NOMO-1 treated with DMSO at 0.1 percent for 48 hours (cell line): ENCODE results near the gene ERAS.
"Not testable (repeated sequence)": the region's sequence is repeated elsewhere in the genome, so short reads cannot be mapped to it uniquely, and the experiment has no call there.

Experiments used
- DNase-seq: peaks from one replicate; lab custom pipeline; 2025; ENCODE audit not compliant: unreplicated experiment; lab: John Stamatoyannopoulos, UW

ERAS gene

GRCh38 chrX:48794911-48795515 is 31.3 kb upstream of the ERAS start:
- DNase-seq, result no peak

- DNase-seq, result no peak
These were observed 28.0 kb upstream of the ERAS start for GRCh38 chrX:48798318-48798717.

- DNase-seq, result no peak
These were observed 25.6 kb upstream of the ERAS start for GRCh38 chrX:48800574-48801279.

GRCh38 chrX:48801280-48802088 is 24.8 kb upstream of the ERAS start, which contains the start of gene HDAC6:
Gene HDAC6 (plus strand): TSS chrX:48802067. CDS start chrX:48802693, 626 bp downstream.
- peak; percentile 95 for DNase-seq

GRCh38 chrX:48802089-48802904 is 24.0 kb upstream of the ERAS start:
- peak; percentile 76 for DNase-seq

- DNase-seq, result no peak
These were observed 23.5 kb upstream of the ERAS start for GRCh38 chrX:48802905-48803200.

GRCh38 chrX:48806081-48806480 is 20.2 kb upstream of the ERAS start:
- DNase-seq, result no peak

GRCh38 chrX:48813644-48814043 is 12.7 kb upstream of the ERAS start:
- no peak for DNase-seq

GRCh38 chrX:48814722-48815121 is 11.6 kb upstream of the ERAS start:
- DNase-seq, result no peak

GRCh38 chrX:48815266-48815665 is 11.0 kb upstream of the ERAS start:
- DNase-seq, result no peak

- DNase-seq, result no peak
These were observed 10.1 kb upstream of the ERAS start for GRCh38 chrX:48816014-48816810.

- no peak for DNase-seq
These were observed 8.2 kb upstream of the ERAS start for GRCh38 chrX:48818098-48818497.

- no peak for DNase-seq
These were observed 7.4 kb upstream of the ERAS start for GRCh38 chrX:48818866-48819265.

GRCh38 chrX:48819394-48819793 is 6.9 kb upstream of the ERAS start:
- not testable (repeated sequence) for DNase-seq

- no peak for DNase-seq
These were observed 3.3 kb upstream of the ERAS start for GRCh38 chrX:48823053-48823452.

- DNase-seq, result no peak
These were observed 2.2 kb upstream of the ERAS start for GRCh38 chrX:48824066-48824465.

GRCh38 chrX:48826876-48827653 is 752 bp downstream of the ERAS start:
- no peak for DNase-seq

- DNase-seq, result no peak
These were observed 1.3 kb downstream of the ERAS start for GRCh38 chrX:48827654-48827968.

- DNase-seq, result no peak
These were observed 2.9 kb downstream of the ERAS start for GRCh38 chrX:48829016-48829735.
